IPS-11a (cell line): Measurements from ENCODE around the gene SHC1.
"Not testable (repeated sequence)": the region's sequence is repeated elsewhere in the genome, so short reads cannot be mapped to it uniquely, and the experiment has no call there.

Experiments
- H3K4me3 ChIP-seq: one replicate; pipeline ENCODE4 v1.5.1; 2013; ENCODE audit warnings: low read depth, low read length, control low read depth

The SHC1 gene

DNA sequence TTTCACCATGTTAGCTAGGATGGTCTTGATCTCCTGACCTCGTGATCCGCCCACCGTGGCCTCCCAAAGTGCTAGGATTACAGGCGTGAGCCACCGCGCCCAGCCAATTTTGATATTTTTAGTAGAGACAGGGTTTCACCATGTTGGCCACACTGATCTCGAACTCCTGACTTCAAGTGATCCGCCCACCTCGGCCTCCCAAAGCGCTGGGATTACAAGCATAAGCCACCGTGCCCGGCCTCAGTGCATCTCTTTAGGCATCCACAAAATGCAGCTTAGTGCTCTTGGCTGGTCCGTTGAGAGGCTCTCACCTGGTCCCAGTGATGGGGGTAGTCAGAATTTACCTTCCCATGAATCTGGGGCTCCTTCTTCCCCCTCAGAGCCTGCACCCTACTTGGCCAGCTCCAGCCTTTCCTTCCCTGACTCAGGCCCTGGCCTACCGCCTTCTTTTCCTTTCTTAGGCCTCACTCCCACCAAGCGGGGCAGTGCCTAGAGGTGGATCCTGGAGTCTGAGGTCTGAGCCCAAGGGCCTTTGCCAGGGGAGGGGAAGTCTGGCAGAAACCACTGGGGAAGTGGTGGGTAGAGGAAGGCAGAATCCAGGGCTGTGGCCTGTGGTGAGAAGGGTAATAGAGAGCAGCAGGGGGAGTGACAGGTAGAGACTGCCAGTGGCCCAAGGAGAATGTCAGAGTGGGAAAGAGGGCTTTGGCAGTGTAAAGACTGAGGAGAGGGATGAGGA lies 26.6 kb upstream of the SHC1 start:
- no peak overlapping the region for H3K4me3 ChIP-seq

GRCh38 chr1:154995301-154995983 lies 24.9 kb upstream of the SHC1 start:
- not testable (repeated sequence) for H3K4me3 ChIP-seq

DNA sequence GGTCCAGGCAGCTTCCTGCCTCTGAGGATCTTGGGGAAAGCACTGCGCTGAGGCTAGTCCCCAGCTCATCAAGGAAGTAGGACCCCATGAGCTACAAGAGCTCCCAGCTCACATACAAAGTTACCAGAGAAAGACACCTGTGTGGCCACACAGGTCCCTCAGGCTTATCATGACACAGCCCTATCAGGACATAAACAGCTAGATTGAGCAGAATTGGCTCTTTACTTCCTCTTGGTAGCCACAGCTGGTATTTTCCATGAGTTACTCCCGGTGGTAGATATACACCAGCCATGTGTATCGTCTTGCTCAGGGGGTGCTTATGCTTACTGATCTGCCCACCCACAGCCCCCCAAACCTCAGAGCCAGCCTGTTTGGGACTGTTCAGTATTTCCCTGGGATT lies 24.0 kb upstream of the SHC1 start:
- no peak overlapping the region for H3K4me3 ChIP-seq

DNA sequence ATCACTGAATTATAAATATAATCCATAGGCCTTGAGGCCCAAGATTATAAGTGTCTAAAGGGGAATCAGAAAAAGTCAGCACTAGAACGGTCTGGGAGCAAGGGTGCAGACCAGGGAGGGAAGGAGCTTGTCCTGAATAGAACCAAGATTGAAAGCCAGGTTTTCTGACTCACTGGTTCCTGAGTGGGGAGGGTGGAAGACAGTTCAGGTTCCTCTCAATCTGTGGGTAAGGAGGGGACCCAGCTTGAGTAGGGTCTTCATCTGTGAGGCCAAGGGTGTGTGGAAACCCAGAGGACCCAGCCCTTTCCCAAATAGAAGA lies 23.7 kb upstream of the SHC1 start:
- H3K4me3 ChIP-seq = no peak overlapping the region

- no peak within 1 kb of the TSS for H3K4me3 ChIP-seq
Observed at GRCh38 chr1:154993572-154994268, 23.2 kb upstream of the SHC1 start, which contains the start of gene LENEP. TSS of gene LENEP (plus strand) at chr1:154993586. CDS start at chr1:154993608, 22 bp downstream.

DNA sequence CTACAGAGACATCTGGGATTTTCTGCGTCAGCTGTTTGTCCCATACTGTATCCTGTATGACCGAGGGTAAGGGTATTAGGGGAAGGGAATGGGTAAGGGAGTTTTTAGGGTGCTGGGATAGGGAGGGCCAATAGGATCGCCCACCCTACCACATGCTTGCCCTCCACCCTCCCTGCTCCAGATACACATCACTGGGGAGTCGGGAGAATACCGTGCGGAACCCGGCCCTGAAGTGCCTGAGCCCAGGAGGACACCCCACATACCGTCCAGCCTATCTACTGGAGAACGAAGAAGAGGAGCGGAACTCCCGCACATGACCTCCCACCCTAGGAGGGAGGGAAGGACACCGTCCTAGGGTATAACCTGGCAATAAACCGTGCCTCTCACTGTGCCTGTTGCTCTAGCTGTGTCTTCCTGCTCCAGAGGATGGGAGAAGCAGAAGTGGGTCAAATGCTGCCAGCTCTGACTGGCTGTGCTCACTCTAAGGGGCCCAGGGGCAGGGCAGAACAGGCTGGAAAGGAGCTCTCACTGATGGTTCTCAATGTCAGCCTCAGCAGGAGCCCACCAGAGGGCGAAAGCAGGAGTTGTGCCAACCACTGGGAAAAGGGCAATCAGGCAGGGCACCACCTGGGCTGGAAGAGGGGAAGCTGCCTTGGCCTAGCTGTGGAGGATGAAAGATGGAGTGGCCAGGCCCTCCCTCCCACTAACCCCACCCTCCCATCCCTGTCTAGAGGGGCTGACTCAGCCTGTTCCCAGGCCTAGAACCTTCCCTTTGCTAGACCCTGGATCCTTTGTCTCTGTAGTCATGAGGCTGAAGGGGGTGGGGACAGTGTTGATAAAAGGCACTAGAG lies 22.4 kb upstream of the SHC1 start:
- no peak overlapping the region for H3K4me3 ChIP-seq

DNA sequence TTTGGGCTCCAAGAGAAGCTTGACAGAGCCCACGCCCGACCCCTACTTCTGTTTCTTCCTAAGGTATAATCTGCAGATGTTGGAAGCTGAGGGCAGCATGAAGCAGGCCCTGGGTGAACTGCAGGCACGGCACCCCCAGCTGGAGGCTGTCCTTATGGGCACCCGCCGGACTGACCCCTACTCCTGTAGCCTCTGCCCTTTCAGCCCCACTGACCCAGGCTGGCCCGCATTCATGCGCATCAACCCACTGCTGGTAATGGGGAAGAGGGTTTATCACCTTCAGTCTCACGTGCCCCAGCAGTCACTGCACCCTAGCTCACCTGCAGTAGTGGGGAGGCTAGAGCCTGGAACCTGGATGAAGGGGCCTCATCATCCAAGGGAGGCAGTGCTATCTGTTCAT lies 19.7 kb upstream of the SHC1 start:
- no peak overlapping the region for H3K4me3 ChIP-seq

GRCh38 chr1:154989195-154989860 lies 18.8 kb upstream of the SHC1 start:
- H3K4me3 ChIP-seq = no peak overlapping the region

DNA sequence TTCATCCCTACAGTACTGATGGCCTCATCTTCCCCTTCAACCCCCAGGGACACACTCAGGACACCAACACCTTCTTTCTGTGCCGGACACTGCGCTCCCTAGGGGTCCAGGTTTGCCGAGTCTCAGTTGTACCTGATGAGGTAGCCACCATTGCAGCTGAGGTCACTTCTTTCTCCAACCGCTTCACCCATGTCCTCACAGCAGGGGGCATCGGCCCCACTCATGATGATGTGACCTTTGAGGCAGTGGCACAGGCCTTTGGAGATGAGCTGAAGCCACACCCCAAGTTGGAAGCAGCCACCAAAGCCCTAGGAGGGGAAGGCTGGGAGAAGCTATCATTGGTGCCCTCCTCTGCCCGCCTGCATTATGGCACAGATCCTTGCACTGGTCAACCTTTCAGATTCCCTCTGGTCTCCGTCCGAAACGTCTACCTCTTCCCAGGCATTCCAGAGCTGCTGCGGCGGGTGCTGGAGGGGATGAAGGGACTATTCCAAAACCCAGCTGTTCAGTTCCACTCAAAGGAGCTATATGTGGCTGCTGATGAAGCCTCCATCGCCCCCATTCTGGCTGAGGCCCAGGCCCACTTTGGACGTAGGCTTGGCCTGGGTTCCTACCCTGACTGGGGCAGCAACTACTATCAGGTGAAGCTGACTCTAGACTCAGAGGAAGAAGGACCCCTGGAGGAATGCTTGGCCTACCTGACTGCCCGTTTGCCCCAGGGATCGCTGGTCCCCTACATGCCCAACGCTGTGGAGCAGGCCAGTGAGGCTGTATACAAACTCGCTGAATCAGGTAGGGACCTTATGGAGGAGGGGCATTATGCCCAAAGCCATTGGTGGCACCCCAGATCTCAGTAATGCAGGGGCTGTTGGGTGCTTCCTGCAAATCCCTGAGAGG lies 17.8 kb upstream of the SHC1 start:
- no peak overlapping the region for H3K4me3 ChIP-seq

DNA sequence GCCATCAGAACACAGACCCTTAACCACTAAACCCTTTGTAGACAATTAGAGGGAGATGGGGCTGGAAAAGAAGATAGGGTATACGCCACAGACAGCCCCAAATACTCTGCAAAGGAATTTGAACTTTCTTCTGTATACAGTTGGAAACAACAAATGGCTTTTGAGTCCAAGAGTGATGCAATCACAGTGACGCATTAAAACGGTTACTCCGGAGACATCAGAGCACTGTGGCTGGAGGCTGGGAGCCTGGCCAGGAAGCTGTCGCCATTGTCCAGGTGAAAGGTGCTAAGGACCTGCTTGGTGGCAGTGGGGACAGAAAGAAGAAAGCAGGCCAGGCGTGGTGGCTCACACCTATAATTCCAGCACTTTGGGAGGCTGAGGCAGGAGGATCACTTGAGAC lies 16.8 kb upstream of the SHC1 start:
- H3K4me3 ChIP-seq = no peak overlapping the region

DNA sequence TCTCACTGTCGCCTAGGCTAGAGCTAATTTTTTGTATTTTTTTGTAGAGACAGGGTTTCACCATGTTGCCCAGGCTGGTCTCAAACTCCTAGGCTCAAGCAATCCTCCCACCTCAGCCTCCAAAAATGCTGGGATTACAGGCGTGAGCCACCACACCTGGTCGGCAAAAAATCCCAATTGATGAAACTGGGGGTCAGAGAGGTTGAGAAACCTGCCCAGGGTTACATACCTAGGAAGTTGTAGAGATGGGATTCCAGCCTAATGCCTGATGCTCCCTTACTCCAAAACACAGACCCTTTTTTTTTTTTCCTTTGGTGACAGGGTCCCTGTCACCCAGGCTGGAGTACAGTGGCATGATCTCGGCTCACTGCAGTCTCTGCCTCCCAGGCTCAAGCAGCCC lies 16.2 kb upstream of the SHC1 start:
- H3K4me3 ChIP-seq = not testable (repeated sequence)

GRCh38 chr1:154983776-154984466 lies 13.4 kb upstream of the SHC1 start:
- peak overlapping the region; percentile 98 for H3K4me3 ChIP-seq

GRCh38 chr1:154982897-154983648 lies 12.5 kb upstream of the SHC1 start, which contains the start of gene FLAD1:
TSS of gene FLAD1 (plus strand) at chr1:154983344. CDS start at chr1:154983695, 351 bp downstream.
- peak within 1 kb of the TSS; percentile 98 for H3K4me3 ChIP-seq

DNA sequence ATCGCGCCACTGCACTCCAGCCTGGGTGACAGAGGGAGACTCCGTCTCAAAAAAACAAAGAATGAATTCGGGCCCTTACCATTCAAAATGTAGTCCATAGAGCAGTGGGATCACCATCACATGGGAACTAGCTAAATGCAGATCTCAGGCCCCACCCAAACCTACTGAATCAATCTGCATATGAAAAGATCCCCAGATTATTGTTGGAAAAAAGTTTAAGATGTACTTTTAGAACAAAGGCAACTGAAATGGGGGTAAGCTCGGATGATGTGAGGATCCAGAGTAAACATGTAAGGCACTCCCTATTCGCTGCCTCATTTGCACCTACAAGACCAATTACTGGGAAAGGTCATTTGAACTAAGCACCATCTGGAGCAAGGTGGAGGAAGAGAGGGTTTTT lies 11.8 kb upstream of the SHC1 start:
- H3K4me3 ChIP-seq = peak overlapping the region; percentile 18

DNA sequence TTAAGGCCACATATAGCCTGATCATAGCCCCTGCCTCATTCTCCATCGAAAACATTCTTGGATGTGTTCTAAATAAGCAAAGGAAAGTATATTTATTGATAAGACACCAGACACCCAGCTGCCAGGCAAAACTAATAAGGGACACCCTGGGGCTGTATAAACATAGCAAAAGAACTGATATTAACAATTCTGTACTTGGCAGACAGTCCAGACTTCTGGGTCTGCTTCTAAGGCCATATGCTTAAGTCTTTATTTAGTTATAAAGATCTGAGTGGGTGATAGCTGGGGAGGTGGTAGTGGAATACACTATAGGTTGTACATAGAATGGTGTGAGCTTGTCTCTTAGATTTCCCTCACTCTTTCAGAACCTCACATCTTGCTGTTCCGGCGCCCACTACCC lies 7.8 kb upstream of the SHC1 start:
- H3K4me3 ChIP-seq = no peak overlapping the region

DNA sequence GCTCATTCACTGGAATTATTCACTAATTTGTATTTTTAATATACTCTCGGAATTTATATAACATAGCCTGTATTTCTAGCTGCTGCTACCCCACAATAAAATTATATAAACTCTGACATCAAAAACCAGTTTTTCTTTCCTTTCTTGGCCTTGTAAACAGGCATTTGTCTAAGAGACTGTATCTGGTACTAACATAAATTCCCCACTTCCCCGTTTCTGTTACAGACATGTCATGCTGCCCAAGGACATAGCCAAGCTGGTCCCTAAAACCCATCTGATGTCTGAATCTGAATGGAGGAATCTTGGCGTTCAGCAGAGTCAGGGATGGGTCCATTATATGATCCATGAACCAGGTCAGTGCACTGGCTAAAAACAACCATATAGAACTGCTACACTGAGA lies 7.2 kb upstream of the SHC1 start:
- not testable (repeated sequence) for H3K4me3 ChIP-seq

DNA sequence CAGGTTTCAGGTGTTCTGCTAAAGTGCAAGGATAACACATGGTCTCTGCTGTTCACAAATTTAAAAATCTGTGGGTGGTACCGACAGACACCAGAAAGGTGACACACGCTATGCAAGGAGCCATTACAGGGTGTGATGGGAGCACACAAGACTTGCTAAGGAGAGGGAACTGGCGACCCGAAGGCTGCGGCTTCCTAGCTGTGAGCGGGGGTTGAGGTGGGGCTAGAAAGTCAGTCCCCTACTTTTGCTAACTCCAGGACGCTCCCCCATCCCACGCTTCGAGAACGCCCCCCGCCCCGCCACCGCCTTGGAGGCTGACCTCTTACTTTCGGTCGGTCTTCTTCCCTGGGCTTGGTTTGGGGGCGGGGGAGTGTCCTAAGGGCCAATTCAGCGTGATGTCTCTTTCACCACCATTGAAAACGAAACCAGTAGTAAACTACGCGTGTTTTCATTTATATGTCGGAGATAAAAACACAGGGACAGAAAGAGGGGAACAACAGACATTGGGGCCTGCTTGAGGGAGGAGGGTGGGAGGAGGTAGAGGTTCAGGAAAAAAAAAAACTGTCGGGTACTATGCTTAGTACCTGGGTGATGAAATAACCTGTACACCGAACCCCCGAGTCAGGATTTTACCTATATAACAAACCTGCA lies 5.0 kb upstream of the SHC1 start:
- H3K4me3 ChIP-seq = peak overlapping the region; percentile 68
